Body of pancreas (tissue), 4 donors: ENCODE measurements around the gene ATP1A1. TPM values are rescaled to one million over a fixed set of nuclear protein-coding genes. Genes with fewer than 3 reads are reported as not detected.

Experiments used
- ATAC-seq: fragments of 150-250 bp; one replicate; pipeline ENCODE4 v1.9.1; 2016
- DNase-seq, 4 donors: peaks; one replicate each; pipeline ENCODE4 v3.0.0-alpha.2; 2019
- H3K27ac ChIP-seq, 4 donors: fragments of 200-600 bp; sonication (generic); 1 replicate in 3 of 4; 2 replicates in 1 of 4; pipeline versions ENCODE4 v1.5.1 to v1.6.1; 2016 to 2019; ENCODE audit warnings: mild to moderate bottlenecking in 1 of 4, mixed read lengths in 1 of 4, moderate library complexity in 1 of 4
- H3K27me3 ChIP-seq, 2 donors: fragments of 200-600 bp; sonication (generic); one replicate each; pipeline ENCODE4 v1.6.0; 2016; ENCODE audit warnings: mild to moderate bottlenecking in 1 of 2
- H3K36me3 ChIP-seq, 2 donors: fragments of 200-600 bp; sonication (generic); replicated peaks in 1 of 2; 2 replicates each; pipeline ENCODE4 v1.5.1; 2016; ENCODE audit warnings: low read depth in 2 of 2; ENCODE audit not compliant: insufficient read depth in 1 of 2
- H3K4me1 ChIP-seq: fragments of 200-600 bp; sonication (generic); one replicate; pipeline ENCODE4 v1.6.0; 2016
- H3K4me3 ChIP-seq, 2 donors: fragments of 200-600 bp; sonication (generic); 1 replicate in 1 of 2; 2 replicates in 1 of 2; pipeline ENCODE4 v1.5.1; 2016 to 2019
- H3K9me3 ChIP-seq, 3 donors: fragments of 200-600 bp; sonication (generic); 1 replicate in 2 of 3; 2 replicates in 1 of 3; pipeline ENCODE4 v1.5.1; 2016
- POLR2A ChIP-seq, 3 donors: fragments of 450-650 bp; IDR thresholded peaks; one replicate each; pipeline ENCODE4 v1.6.1; 2016; ENCODE audit warnings: antibody characterized with exemption in 3 of 3, mild to moderate bottlenecking in 2 of 3
- WGBS, 2 donors: methylation state at CpG; one replicate each; pipeline ENCODE4 v1.1.5; 2017; 5-methylcytosine and 5-hydroxymethylcytosine counted together
- intact Hi-C: fragments of 100-400 bp; cut with DNase I; formaldehyde crosslinking; loops from one replicate; pipeline ENCODE4 v1.15.1; 2023
- total RNA-seq, 2 donors: library from RNA; depleted of rRNA; stranded (reverse); fragments of >200 nt; gene quantifications; one replicate each; pipeline ENCODE4 v1.1.0, GENCODE V29; 2016
- TF ChIP-seq, protein P1 (sequence below), 7 experiments: fragments of 450-650 bp in 4 of 7; fragments of 200-600 bp in 3 of 7; sonication (generic) in 3 of 7; IDR thresholded peaks; one replicate each; pipeline ENCODE4 v1.5.1; 2016 to 2019; ENCODE audit warnings: antibody characterized with exemption in 7 of 7

ATP1A1 gene
- total RNA-seq, 2 donors from 2014 or later, result 423 to 593 TPM

DNA sequence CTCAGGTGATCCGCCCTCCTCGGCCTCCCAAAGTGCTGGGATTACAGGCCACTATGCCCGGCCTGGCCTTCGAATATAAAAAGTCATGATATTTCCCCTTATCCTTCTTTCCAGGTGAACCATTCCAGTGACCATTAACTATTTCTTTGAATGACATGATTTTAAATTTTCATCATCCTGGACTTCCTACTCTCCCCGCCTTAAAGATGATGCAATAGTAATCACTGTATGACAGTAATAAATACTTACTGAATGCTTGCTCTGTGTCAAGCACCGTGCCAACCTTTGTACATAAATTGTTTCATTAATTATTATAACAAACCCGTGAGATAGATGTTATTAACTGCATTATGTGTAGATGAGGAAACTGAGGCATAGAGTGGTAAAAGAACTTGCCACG is 19.9 kb upstream of the ATP1A1 start:
- ATAC-seq, result no peak
- Histone ChIP-seq H3K36me3 (no peaks in the 10 kb centered on the region), H3K4me1 (no peaks in the 10 kb centered on the region), H3K27me3 (no peaks in the 10 kb centered on the region), H3K4me3 (no peak overlapping the region), H3K9me3 (no peaks in the 10 kb centered on the region), H3K27ac (no peak overlapping the region)
- no peak for DNase-seq
- 90 to 92% methylated on average over 8 of the region's 8 CpGs for WGBS, 2 donors
- intact Hi-C loops, result no loop called here
- TF ChIP-seq, protein P1, sequence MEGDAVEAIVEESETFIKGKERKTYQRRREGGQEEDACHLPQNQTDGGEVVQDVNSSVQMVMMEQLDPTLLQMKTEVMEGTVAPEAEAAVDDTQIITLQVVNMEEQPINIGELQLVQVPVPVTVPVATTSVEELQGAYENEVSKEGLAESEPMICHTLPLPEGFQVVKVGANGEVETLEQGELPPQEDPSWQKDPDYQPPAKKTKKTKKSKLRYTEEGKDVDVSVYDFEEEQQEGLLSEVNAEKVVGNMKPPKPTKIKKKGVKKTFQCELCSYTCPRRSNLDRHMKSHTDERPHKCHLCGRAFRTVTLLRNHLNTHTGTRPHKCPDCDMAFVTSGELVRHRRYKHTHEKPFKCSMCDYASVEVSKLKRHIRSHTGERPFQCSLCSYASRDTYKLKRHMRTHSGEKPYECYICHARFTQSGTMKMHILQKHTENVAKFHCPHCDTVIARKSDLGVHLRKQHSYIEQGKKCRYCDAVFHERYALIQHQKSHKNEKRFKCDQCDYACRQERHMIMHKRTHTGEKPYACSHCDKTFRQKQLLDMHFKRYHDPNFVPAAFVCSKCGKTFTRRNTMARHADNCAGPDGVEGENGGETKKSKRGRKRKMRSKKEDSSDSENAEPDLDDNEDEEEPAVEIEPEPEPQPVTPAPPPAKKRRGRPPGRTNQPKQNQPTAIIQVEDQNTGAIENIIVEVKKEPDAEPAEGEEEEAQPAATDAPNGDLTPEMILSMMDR (IDR thresholded peaks at IDR 0.05), result no peak
- TF ChIP-seq POLR2A (IDR thresholded peaks at IDR 0.05), result no peak

DNA sequence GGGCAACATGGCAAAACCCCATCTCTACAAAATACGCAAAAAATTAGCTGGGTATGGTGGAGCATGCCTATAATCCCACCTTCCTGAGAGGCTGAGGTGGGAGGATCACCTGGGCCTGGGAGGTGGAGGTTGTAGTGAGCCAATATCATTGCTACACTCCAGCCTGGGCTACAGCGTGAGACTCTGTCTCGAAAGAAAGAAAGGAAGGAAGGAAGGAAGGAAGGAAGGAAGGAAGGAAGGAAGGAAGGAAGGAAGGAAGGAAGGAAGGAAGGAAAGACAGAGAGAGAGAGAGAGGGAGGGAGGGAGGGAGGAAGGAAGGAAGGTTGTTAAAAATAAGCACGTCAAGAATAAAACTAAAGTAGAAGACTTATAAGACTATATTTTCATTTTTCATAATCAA is 17.0 kb upstream of the ATP1A1 start:
- 77 to 79% methylated on average over 4 of the region's 4 CpGs for WGBS, 2 donors
- H3K4me3 ChIP-seq, result no peak overlapping the region
- ATAC-seq, result no peak
- peaks cover 9% of the 10 kb centered on the region for H3K4me1 ChIP-seq
- intact Hi-C loops, result no loop called here
- H3K27ac ChIP-seq, result no peak overlapping the region
- no peaks in the 10 kb centered on the region for H3K9me3 ChIP-seq
- no peak for DNase-seq
- H3K27me3 ChIP-seq, result no peaks in the 10 kb centered on the region
- no peaks in the 10 kb centered on the region for H3K36me3 ChIP-seq
- no peak for TF ChIP-seq POLR2A (IDR thresholded peaks at IDR 0.05)
- TF ChIP-seq, protein P1 (IDR thresholded peaks at IDR 0.05), result no peak

DNA sequence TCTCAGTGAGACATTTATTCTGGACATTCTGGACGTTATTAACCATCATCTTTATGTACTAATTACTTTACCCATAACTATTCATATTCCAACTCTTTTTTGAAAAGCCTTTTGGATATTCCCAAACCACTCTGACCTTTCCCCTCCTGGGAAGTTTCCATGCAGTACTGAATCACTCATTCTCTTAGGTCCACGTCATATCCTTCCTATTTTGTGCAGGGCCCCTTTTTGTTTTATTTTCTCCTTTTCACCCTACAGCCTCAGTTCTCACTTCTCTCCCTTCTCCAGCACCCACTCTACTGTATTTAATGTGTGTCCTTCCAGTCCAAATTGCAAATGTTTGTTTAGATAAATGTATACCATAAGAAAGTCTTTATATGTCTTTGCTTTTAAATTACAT is 16.4 kb upstream of the ATP1A1 start:
- intact Hi-C loops, result no loop called here
- ATAC-seq (no peak), DNase-seq (no peak)
- no peak overlapping the region for H3K27ac ChIP-seq
- WGBS, 2 donors, result 60 to 62% methylated on average over 2 of the region's 2 CpGs
- H3K36me3 ChIP-seq, result no peaks in the 10 kb centered on the region
- TF ChIP-seq, protein P1 (IDR thresholded peaks at IDR 0.05), result no peak
- TF ChIP-seq POLR2A (IDR thresholded peaks at IDR 0.05), result no peak
- no peaks in the 10 kb centered on the region for H3K27me3 ChIP-seq
- H3K4me3 ChIP-seq, result no peak overlapping the region
- no peaks in the 10 kb centered on the region for H3K9me3 ChIP-seq
- H3K4me1 ChIP-seq, result peaks cover 9% of the 10 kb centered on the region

DNA sequence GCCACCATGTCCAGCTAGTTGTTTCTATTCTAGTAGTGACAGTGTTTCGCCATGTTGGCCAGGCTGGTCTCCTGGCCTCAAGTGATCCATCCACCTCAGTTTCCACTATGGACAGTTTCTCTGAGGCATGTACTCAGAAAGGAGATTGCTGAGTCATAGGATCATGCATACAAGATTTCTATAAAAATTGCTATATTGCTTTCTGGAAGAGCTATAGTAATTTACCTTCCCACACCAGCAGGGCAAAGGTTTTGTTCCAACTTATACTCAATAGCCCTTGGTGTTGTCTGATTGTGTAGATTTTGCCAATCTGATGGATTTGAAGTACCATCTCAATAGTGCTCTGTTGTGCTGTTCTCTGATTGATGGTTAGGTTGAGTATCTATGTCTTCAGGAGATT is 15.6 kb upstream of the ATP1A1 start:
- intact Hi-C loops, result no loop called here
- DNase-seq (no peak), ATAC-seq (no peak)
- no peaks in the 10 kb centered on the region for H3K36me3 ChIP-seq
- peaks cover 9% of the 10 kb centered on the region for H3K4me1 ChIP-seq
- 90 to 100% methylated on average over 1 of the region's 1 CpG for whole genome bisulfite sequencing, 2 donors
- H3K27ac ChIP-seq, result no peak overlapping the region
- TF ChIP-seq, protein P1 (IDR thresholded peaks at IDR 0.05), result no peak
- TF ChIP-seq POLR2A (IDR thresholded peaks at IDR 0.05), result no peak
- H3K4me3 ChIP-seq, result no peak overlapping the region
- H3K9me3 ChIP-seq, result no peaks in the 10 kb centered on the region
- H3K27me3 ChIP-seq, result no peaks in the 10 kb centered on the region

DNA sequence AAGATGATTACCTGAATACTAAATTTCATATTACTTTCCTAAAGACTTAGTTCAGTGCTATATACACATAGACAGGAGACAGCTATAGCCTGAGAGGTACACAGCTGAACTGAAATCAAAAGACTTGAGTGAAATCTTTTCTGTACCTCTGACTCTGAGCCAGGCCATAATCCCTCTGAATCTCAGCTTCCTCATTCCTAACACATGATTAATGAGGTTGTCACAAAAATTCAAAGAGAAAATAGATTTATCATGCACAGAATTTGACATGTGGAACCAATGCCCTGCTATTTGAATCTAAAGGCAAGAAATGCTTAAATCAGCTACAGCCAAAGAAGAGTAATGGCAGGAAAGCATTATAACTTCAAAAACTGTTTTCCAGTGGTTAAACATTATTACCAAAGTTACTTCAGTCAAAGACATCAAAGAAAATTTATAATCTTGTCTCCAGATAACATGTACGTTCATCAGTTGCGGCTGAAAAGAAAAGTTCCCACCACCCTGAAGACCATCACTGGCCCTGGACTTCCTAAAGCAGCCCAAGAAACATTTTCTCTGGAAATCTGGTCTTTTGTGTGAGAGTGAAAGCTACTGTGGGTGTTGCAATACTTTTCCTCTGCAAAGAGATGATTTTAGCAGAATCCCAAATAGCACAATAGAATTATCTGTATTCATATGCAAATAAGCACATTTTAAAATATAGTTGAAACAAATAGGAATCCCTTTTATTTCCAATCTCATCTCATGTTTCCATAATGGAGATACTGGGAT is 13.8 kb upstream of the ATP1A1 start:
- H3K27ac ChIP-seq, result peak overlapping the region in 2 of 4 donors; percentile 7 to 44
- H3K27me3 ChIP-seq, result no peaks in the 10 kb centered on the region
- peak; percentile 48 for ATAC-seq
- intact Hi-C loops, result no loop called here
- H3K9me3 ChIP-seq, result no peaks in the 10 kb centered on the region
- no peak overlapping the region for H3K4me3 ChIP-seq
- H3K4me1 ChIP-seq, result peaks cover 9% of the 10 kb centered on the region
- no peak for DNase-seq
- no peaks in the 10 kb centered on the region for H3K36me3 ChIP-seq
- WGBS, 2 donors, result 46 to 54% methylated on average over 2 of the region's 2 CpGs
- no peak for TF ChIP-seq POLR2A (IDR thresholded peaks at IDR 0.05)
- TF ChIP-seq, protein P1 (IDR thresholded peaks at IDR 0.05), result no peak
